ENCODE measurements around the gene HPGDS.

- no peak for TF ChIP-seq POLR2AphosphoS5 (IDR thresholded peaks at IDR 0.05; ENCODE audit: low read depth, low read length)
- TF ChIP-seq CTCF (IDR thresholded peaks at IDR 0.05): no peak
- TF ChIP-seq SIN3A (IDR thresholded peaks at IDR 0.05; ENCODE audit: borderline replicate concordance, low read depth, low read length): no peak
- no peak for TF ChIP-seq REST (IDR thresholded peaks at IDR 0.05; ENCODE audit: low read depth, low read length)
- no peak for TF ChIP-seq TAF1 (IDR thresholded peaks at IDR 0.05; ENCODE audit: borderline replicate concordance, low read depth, low read length)
- TF ChIP-seq EP300 (IDR thresholded peaks at IDR 0.05; ENCODE audit: borderline replicate concordance in 1 of 2, low read depth in 1 of 2, low read length in 1 of 2): peak in 1 of 2 experiments; percentile 69; a peak in 1 of 4 replicates
- no peak for TF ChIP-seq USF1 (IDR thresholded peaks at IDR 0.05; ENCODE audit: borderline replicate concordance, low read depth)
- TF ChIP-seq MAX (IDR thresholded peaks at IDR 0.05; ENCODE audit: low read depth): no peak
- no peak for TF ChIP-seq NRF1 (IDR thresholded peaks at IDR 0.05; ENCODE audit: low read depth, low read length)
- no peak for TF ChIP-seq RAD21 (IDR thresholded peaks at IDR 0.05; ENCODE audit: low read length)
- TF ChIP-seq PBX3 (IDR thresholded peaks at IDR 0.05): no peak
- TF ChIP-seq USF2 (IDR thresholded peaks at IDR 0.05; ENCODE audit: borderline replicate concordance, low read depth, low read length): no peak
- no peak for TF ChIP-seq TEAD4 (IDR thresholded peaks at IDR 0.05; ENCODE audit: borderline replicate concordance, insufficient read depth)
Measured at GRCh38 chr4:94364527-94364926, 21.9 kb upstream of the HPGDS start.

Measured in SK-N-SH (cell line).